Body of pancreas (tissue), 4 donors: ENCODE data around the gene PRTG.

ENCODE experiments used
- POLR2A ChIP-seq, 3 donors: fragments of 450-650 bp; IDR thresholded peaks; one replicate each; pipeline ENCODE4 v1.6.1; 2016; ENCODE audit warnings: antibody characterized with exemption in 3 of 3, mild to moderate bottlenecking in 2 of 3
- TF ChIP-seq, protein P1 (sequence below), 7 experiments: fragments of 450-650 bp in 4 of 7; fragments of 200-600 bp in 3 of 7; sonication (generic) in 3 of 7; IDR thresholded peaks; one replicate each; pipeline ENCODE4 v1.5.1; 2016 to 2019; ENCODE audit warnings: antibody characterized with exemption in 7 of 7

DNA sequence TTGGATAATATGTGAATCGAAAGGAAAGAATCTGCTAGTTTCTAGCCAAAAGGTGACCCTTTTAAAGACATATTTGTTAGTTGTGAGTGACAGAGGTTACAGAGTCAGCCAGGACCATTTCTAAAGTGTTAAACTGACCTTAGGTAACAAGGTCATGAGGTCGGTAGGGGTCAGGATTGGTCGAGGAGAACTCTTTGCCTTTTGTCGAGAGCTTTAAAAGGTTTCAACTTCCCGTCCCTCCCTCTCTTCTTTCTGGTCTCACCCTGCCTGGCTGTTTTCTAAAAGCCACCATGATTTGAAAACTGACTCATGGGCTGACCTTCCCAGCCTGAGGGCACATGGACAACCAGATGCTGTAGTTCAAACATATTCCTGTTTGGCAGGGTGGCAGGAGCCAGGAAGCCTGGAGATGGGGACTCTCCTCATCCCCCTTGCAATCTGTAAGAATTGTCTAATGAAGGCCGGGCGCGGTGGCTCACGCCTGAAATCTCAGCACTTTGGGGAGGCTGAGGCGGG lies 25.8 kb upstream of the PRTG start:
- no peak for TF ChIP-seq POLR2A (IDR thresholded peaks at IDR 0.05)
- TF ChIP-seq, protein P1, sequence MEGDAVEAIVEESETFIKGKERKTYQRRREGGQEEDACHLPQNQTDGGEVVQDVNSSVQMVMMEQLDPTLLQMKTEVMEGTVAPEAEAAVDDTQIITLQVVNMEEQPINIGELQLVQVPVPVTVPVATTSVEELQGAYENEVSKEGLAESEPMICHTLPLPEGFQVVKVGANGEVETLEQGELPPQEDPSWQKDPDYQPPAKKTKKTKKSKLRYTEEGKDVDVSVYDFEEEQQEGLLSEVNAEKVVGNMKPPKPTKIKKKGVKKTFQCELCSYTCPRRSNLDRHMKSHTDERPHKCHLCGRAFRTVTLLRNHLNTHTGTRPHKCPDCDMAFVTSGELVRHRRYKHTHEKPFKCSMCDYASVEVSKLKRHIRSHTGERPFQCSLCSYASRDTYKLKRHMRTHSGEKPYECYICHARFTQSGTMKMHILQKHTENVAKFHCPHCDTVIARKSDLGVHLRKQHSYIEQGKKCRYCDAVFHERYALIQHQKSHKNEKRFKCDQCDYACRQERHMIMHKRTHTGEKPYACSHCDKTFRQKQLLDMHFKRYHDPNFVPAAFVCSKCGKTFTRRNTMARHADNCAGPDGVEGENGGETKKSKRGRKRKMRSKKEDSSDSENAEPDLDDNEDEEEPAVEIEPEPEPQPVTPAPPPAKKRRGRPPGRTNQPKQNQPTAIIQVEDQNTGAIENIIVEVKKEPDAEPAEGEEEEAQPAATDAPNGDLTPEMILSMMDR (IDR thresholded peaks at IDR 0.05): no peak
